ENCODE data around the gene INAVA. TPM values are rescaled to one million over a fixed set of nuclear protein-coding genes. Genes with fewer than 3 reads are reported as not detected.
A peak's percentile ranks its signal among the peaks of the same experiment; 100 is the strongest.

Gene INAVA
- total and polyA plus RNA-seq, 2 of the 13 experiments (the other 11 are each of a cell fraction or from before 2014, with no cell fraction given): 6.0 to 13.5 TPM

DNA sequence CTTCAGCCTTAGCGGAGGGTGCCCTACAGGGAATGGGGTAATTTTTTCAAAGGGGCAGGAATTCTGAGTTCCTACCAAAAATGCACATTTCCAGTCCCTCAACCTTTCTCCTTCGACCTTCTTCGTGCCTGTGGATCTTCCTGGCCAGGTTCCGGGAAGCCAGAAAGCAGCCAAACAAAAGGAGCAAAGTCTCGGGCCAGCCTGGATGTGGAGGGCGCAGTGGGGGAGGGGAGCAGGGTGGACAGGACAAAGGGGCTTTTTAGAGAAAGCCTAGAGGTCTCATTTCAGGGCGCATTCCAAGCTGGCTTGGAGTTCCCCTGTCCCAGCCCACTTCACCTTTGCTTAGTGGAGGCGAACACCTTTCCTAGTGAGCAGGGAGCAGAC is 2.9 kb upstream of the INAVA start (continued):
- TF ChIP-seq KIAA2018 (CRISPR knock-in tag; IDR thresholded peaks at IDR 0.05; ENCODE audit: borderline replicate concordance): no peak
- peak; percentile 91 for TF ChIP-seq ETV6 (CRISPR knock-in tag; conservative IDR thresholded peaks at IDR 0.05)
- no peak for TF ChIP-seq PRMT3 (CRISPR knock-in tag; IDR thresholded peaks at IDR 0.05; ENCODE audit: borderline replicate concordance, low read depth)
- TF ChIP-seq NFAT5 (CRISPR knock-in tag; IDR thresholded peaks at IDR 0.05): no peak
- TF ChIP-seq, protein P1, sequence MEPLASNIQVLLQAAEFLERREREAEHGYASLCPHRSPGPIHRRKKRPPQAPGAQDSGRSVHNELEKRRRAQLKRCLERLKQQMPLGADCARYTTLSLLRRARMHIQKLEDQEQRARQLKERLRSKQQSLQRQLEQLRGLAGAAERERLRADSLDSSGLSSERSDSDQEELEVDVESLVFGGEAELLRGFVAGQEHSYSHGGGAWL (CRISPR knock-in tag; IDR thresholded peaks at IDR 0.05): no peak
- peak; percentile 63 for TF ChIP-seq ETV5 (CRISPR knock-in tag; IDR thresholded peaks at IDR 0.05; ENCODE audit: borderline replicate concordance)
- no peak for TF ChIP-seq TRIM22 (IDR thresholded peaks at IDR 0.05)
- TF ChIP-seq, protein P2, sequence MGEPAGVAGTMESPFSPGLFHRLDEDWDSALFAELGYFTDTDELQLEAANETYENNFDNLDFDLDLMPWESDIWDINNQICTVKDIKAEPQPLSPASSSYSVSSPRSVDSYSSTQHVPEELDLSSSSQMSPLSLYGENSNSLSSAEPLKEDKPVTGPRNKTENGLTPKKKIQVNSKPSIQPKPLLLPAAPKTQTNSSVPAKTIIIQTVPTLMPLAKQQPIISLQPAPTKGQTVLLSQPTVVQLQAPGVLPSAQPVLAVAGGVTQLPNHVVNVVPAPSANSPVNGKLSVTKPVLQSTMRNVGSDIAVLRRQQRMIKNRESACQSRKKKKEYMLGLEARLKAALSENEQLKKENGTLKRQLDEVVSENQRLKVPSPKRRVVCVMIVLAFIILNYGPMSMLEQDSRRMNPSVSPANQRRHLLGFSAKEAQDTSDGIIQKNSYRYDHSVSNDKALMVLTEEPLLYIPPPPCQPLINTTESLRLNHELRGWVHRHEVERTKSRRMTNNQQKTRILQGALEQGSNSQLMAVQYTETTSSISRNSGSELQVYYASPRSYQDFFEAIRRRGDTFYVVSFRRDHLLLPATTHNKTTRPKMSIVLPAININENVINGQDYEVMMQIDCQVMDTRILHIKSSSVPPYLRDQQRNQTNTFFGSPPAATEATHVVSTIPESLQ (CRISPR knock-in tag; conservative IDR thresholded peaks at IDR 0.05): no peak
- no peak for TF ChIP-seq MXD4 (CRISPR knock-in tag; IDR thresholded peaks at IDR 0.05)
- TF ChIP-seq ZNF501 (CRISPR knock-in tag; IDR thresholded peaks at IDR 0.05): no peak; the same call in 1 of the 2 replicates
- TF ChIP-seq TSC22D2 (CRISPR knock-in tag; IDR thresholded peaks at IDR 0.05; ENCODE audit: borderline replicate concordance): 0 out of 2 replicates have a peak, but pooled peaks have one; percentile 6
- TF ChIP-seq ZNF333 (CRISPR knock-in tag; IDR thresholded peaks at IDR 0.05; ENCODE audit: borderline replicate concordance): no peak
